GM19193 (cell line): ENCODE measurements around the gene TMEM253.

Source experiments
- POLR2A ChIP-seq: IDR thresholded peaks from 4 replicates; pipeline ENCODE4 v1.6.1; 2011; ENCODE audit not compliant: insufficient read depth, insufficient read length; ENCODE audit errors: extremely low read depth

TMEM253 gene

DNA sequence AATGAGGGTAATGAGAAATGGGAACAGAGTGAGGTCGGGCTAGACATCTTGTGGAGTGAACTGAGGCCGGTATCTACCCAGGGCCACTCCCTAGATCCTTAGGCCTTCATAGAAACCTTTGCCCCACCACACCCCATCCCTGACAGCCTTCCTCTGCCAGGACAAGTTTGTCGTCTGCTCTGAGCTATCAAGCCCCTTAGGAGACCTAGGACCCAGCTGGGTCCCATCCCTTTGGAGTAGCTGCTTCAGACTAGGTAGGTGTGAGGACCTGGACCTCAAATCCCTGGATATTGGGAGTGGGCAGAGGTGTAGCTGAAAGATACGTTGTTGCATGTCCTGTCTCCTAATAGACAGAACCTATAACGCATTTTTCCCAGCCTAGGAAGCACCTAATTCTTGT lies at the start of gene TMEM253:
TSS of gene TMEM253 (plus strand) at position 136 of the 400 bp plus-strand sequence. CDS start 278 bp downstream, outside the sequence.
- no peak for TF ChIP-seq POLR2A

DNA sequence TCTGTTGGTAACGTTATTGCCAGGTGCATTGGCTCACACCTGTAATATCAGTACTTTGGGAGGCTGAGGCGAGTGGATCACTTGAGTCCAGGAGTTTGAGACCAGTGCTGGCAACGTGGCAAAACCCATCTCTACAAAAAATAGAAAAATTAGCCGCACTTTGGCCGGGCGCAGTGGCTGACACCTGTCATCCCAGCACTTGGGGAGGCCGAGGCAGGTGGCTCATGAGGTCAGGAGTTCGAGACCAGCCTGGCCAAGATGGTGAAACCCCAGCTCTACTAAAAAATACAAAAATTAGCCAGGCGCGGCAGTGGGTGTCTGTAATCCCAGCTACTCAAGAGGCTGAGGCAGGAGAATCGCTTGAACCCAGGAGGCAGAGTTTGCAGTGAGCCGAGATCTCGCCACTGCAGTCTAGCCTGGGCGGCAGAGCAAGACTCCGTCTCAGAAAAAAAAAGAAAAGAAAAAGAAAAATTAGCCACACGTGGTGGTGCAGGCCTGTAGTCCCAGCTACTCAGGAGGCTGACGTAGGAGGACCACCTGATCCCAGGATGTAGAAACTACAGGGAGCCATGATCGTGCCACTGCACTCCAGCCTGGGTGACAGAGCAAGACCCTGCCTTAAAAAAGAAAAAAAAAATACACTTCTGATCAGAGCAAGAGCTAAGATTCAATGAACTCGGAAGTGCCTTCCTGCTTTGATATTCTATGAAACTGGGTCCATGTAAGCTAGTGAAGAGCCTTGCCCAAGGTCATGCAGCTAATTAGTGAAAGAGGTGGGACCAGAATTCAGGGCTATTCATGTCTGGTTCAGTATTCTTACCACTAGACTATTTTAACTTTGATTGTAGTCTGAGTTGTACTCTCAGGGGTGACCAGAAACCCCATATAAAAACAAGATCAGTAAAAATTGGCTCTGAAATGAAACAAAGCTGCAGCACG lies 47.4 kb upstream of the TMEM253 start:
- TF ChIP-seq POLR2A = no peak

DNA sequence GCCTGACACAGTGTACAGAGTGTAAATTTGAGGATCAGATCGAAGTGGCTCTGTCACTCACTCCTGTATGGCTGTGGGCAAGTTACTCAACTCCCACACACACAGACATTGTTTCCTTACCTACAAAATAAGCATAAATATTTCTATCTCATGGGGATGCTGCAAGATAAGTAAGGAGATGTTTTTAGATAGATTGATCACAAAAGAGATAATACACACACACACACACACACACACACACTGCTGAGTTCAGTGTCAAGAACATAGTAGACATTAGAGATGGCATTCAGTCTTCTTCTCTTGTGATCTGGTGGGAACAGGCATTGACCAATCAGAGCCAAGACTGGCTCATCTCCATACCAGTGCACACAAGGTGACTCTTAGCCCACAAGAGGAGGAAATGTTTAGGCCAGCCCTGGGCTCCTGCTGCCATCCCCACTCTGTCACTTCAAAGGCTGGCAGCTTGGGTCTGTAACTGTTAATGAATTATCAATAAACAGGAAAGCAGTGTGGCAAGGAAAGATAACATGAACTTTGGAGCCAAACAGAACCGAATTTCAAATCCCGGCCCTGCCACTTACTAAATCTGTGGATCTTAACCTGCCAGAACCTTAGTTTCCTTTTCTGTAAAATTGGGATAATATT lies 46.6 kb upstream of the TMEM253 start:
- TF ChIP-seq POLR2A = no peak

DNA sequence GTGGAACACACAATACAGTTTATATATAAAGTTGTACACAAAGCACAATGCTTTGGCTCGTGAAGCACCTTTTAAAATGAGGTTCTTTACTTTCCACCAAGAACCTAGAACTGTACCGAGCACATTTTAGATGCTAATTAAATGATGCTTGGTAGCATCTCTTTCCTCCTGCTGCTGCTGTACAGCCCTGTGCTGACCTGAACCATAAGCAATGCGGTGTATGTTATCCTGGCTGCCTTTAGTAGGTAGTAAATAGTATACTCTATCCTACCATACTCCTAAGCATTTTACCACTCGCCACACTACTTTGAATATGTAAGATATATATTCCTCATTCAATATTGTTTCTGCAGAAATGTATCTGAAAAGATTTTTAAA lies 46.1 kb upstream of the TMEM253 start:
- TF ChIP-seq POLR2A = no peak

DNA sequence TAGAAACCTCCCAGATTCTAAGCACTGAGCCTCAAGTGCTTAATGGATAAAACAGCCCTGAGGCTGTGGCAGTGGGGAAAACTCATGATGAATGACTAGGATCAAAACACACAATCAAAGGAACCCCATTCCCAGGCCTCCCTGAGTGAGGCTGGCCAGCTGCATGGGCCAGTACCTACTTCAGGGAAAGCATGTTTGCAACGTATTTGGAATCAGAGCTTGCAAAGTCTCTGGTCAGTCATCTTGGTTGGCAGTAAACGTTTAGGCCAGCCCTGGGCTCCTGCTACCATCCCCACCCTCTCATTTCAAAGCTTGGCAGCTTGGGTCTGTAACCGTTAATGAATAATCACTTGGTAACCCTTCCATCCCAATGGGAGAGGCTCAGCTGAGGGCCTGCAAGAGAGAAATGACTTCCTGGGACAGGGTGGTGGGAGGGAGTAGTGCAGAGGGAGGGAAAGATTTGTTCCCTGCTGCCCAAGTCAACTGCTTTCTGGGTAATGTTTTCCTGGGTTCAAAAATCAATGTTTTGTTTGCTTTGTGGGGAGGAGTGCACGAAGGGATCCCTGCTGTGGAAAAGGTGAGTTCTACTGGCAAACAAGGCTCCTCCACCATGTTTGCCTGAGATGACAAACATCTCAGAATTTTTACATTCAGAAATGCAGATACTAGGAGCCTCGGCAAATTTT lies 45.3 kb upstream of the TMEM253 start:
- no peak for TF ChIP-seq POLR2A

DNA sequence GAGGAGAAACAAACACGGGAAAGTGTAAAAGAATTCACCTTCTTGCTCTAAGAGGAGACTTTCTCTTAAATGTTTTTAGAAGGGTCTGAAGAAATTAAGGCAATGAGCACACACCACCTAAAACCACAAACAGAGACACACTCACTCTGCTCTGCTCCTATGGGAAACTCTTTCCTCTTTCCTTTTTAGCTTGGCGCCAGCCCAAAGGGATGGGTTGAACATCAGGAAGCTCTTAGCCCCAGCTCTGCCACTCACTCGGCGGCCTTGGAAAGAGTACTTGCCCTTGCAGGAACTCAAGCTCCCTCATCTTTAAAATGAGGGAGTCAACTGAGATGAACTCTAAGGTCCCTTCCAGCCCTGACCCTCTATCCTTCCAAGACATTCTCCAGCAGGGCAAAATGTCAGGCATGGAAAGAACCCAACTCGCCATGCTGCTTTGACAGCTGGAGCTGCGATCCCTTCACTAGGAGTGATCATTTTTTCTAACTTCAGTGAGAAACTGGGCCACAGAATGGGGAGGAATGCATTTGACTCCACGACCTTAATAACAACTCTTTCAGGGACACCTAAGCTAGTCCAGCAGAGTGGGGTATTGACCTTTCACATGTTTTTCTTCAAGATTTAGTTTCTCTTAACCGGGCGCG lies 44.2 kb upstream of the TMEM253 start:
- TF ChIP-seq POLR2A = no peak

DNA sequence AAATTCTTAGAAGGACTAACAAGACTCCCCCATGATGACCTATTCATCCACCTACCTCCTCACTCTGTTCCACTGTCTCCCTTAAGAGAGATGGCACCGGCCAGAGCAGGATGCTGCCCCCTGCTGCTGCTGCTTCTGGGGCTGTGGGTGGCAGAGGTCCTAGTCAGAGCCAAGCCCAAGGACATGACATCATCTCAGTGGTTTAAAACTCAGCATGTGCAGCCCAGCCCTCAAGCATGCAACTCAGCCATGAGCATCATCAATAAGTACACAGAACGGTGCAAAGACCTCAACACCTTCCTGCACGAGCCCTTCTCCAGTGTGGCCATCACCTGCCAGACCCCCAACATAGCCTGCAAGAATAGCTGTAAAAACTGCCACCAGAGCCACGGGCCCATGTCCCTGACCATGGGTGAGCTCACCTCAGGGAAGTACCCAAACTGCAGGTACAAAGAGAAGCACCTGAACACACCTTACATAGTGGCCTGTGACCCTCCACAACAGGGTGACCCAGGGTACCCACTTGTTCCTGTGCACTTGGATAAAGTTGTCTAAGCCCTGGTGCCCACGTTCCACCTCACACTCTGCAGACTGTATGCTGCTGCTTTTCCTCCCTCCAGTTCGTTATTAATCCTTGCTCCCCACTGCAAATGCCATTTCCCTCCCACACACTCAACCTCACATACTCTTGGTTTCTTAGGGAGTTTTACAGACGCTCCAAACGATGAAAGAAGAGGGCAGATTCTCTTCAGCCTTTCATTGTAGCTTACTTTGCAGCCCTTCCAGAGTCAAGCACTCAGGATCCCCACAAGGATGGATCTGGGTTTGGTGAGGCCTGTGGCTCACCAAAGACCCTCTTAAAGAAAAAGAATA lies 42.8 kb upstream of the TMEM253 start, which contains the start of gene RNASE8:
TSS of gene RNASE8 (plus strand) at position 20 of the 873 bp plus-strand sequence. CDS start at position 91, 71 bp downstream.
- no peak for TF ChIP-seq POLR2A

DNA sequence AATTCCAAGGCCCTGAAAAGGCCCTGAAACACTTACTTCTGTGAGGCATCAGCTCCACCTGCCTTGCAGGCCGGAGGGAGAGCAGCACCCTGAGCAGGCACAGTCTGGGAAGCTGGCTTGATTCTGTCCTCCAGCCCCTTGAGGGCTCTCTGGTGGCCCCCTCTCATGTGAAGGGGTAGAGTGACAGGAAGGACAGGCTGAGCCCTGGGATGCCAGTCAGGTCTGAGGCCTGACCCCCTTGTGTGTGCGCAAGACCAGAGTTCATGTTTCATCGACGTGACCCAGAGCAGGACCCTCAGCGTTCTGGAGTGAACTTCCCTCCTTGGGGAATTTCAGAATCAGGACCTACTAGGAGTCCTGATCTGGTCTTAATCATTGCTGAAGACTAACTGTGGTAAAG lies 42.0 kb upstream of the TMEM253 start:
- no peak for TF ChIP-seq POLR2A

DNA sequence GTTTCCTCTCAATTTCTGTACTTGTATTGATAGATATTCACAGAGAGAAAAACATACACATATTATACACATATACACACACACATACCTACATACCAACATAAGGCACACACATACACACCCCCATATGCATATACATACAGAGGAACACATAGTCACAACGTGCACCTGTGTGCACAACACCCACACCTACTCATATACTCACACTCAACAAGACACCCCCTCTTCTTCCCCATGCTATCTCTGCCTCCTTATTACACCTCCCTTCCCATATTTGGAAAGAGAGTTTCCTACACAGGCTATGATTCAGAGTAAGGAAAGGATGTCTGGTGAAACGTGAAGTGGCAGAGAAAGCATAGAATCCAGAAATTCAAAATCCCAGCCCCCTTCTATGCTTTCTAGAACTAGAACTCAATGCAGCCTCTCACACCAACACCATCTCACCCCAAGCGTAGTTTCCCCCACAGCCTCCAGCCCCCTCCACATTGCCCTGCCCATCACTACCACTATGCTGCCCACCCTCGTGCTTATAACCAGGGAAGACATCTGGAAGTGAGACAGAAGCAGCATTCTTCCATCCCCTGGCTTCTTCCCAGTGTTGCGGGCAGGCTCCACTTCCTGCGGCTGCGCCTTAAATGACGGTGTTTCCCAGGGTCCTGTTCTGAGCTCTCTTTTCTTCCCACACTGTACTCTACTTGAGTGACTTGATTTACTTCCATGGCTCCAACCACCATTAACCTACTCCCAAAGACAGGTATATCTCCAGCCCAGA lies 40.8 kb upstream of the TMEM253 start:
- TF ChIP-seq POLR2A = no peak

DNA sequence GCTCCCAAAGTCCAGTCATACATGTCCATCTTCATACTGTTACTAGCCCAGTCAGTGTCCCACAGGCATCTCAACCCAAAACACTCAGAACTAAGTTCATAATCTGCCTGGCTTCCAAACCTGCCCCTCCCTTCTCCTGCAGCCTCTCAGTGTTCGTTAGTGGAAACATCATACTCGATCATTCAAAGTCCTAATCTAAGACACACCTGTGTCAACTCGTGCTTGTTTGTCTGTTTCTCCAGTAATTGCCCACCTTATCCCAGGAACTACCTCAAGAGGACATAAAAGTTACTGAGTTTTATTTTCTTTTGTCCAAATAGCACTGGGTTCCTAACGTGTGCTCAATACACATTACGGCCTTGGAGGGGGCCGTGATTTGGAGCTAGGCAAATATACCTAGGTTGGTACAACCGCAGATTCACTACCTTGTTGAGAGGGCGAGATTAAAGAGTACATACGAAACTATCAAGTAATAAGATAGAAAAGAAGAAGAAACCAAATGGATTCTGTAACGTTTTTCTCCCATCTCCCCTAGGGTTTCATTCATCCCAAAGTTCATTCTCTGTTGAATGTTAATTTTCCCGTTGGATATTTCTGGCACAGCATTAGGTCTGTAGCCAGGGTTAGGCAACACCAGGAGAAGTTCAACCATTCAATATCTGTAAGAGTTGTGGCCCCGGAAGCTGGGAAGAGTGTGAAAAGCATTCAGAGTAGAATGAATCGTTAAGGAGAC lies 40.1 kb upstream of the TMEM253 start:
- TF ChIP-seq POLR2A = no peak

DNA sequence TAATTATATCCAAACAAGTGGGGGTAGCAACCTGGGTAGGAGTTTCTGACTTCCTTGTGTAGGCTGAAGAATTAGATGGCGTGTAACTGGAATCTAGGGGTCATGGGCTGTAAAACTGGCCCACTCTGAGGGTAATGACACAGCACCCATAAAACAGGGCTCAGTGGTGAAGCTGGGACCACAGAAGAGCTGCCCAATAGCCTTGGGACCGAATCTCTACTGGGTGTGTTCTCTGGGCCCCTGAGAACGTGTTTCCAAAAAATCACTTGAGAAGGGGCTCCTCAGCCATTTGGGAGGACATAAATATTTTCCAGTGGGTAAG lies 39.6 kb upstream of the TMEM253 start:
- TF ChIP-seq POLR2A = no peak

DNA sequence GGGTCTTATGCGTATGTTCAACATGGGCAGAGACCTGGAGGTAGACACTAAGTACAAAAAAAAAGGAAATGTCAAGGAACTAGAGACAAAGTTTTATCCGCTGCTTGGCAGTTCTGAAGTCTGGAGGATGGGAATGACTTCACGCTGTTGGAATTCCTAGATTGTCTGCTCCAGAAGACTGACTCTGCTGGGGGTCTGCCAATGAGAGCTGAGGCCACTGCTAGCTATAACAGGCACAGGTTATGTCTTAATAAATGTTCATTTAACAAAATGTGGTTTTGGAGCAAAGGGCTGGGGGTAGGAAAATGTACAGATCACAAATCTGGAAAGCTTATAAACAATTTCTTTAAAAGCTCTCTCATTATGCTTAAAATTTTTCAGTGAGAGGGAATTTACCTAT lies 37.4 kb upstream of the TMEM253 start:
- no peak for TF ChIP-seq POLR2A

DNA sequence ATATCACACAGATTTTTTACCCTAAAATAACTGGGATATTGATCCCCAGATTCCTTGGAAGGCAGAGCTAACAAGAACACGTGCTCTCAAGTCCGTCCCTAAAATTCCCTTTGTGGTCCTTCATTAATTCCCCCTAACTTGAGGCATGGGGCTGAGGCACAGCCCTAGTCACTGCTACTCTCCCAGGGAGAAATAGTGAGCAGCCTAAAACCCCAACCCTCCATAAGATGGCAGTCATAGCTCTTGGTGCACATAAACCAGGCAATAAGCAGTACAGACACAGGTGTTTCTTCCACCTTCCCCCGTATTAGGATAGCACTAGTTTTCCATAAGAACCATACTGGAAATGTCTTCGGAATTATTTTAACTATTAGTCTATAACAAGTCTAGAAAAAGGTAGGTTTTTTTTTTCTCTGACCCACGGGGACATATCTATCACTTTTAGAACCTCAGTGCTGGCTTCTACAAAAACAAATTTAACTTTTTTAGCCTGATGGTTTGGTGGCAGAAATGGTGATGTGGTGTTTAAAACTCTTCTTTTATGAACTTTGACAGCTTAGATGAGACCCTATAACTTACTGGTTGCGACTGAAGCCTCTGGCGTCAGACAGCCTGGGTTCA lies 33.9 kb upstream of the TMEM253 start:
- TF ChIP-seq POLR2A = no peak
